Amygdala (tissue), 56 donors: ENCODE data around the gene HIVEP3.
"Not testable (repeated sequence)": the region's sequence is repeated elsewhere in the genome, so short reads cannot be mapped to it uniquely, and the experiment has no call there.

ENCODE experiments used
- DNase-seq, 56 donors: peaks; one replicate each; lab custom pipeline; 2025; lab: John Stamatoyannopoulos, UW

The HIVEP3 gene

GRCh38 chr1:41558761-41559171 is 360.0 kb downstream of the HIVEP3 start:
- peak in 17 of 56 donors; percentile 4 to 54 (median 33) for DNase-seq

- DNase-seq: no peak
Measured at GRCh38 chr1:41557751-41558455, 360.8 kb downstream of the HIVEP3 start.

DNA sequence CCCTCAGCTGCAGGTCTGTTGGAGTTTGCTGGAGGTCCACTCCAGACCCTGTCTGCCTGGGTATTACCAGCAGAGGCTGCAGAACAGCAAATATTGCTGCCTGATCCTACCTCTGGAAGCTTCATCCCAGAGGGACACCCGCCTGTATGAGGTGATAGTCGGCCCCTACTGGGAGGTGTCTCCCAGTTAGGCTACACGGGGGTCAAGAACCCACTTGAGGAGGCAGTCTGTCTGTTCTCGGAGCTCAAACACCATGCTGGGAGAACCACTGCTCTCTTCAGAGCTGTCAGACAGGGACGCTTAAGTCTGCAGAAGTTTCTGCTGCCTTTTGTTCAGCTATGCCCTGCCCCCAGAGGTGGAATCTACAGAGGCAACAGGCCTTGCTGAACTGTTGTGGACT is 364.0 kb downstream of the HIVEP3 start:
- DNase-seq: not testable (repeated sequence)

GRCh38 chr1:41547781-41548560 is 370.8 kb downstream of the HIVEP3 start:
- no peak for DNase-seq

DNA sequence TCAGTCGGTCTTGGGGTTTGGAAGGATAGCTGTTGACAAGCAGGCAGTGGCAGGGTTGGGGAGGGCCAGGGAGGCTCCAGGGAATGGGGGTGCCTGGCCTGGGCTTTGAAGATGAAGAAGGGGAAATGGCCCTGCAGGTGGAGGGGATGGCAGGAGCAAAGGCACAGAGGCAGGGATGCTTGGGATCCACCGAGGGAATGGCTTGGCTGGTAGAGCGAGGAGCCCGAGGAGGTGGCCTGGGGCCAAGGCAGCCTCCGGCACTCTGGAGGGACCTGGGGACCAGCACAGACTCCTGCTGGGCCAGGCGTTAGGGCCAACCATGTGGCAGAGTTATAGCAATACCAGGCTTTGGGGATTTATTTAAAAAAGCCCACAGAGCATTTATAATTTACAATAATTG is 371.4 kb downstream of the HIVEP3 start:
- no peak for DNase-seq

GRCh38 chr1:41546833-41547135 is 371.9 kb downstream of the HIVEP3 start:
- DNase-seq: no peak

GRCh38 chr1:41545996-41546832 is 372.5 kb downstream of the HIVEP3 start:
- no peak for DNase-seq

DNA sequence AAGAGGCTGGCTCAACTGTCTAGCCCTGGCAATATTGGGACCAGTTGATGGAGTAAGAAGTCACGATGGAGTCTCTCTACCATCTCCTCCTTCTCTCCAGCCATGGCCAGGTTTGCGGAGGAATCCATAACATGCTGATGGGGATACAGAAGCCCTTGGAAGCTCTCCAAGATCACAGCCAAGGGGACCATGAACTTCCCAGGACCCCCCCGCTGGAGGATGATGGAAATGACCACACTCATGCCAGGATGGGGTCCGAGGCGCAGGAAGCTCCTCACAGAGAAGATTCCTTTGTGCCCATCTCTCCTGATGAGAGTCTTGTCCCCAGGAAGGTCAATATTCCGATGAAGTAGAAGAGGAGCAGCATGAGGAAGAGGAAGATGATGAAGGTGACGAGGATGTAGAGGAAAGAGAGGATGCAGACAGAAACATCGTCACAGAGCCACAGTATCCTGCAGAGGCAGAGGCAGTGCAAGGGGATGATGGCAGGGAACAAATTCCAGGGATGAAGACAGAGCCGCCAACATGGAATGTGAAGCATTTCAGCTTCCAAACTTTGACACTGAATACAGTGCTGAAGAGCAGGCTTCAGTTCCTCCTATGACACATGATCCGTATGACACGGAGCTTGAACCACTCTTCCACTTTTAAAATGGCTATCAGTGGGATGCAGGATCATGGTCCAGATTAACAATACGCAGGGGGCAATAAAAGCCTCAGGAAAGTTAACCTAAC is 376.4 kb downstream of the HIVEP3 start:
- DNase-seq: no peak

GRCh38 chr1:41541592-41541952 is 377.1 kb downstream of the HIVEP3 start:
- no peak for DNase-seq

DNA sequence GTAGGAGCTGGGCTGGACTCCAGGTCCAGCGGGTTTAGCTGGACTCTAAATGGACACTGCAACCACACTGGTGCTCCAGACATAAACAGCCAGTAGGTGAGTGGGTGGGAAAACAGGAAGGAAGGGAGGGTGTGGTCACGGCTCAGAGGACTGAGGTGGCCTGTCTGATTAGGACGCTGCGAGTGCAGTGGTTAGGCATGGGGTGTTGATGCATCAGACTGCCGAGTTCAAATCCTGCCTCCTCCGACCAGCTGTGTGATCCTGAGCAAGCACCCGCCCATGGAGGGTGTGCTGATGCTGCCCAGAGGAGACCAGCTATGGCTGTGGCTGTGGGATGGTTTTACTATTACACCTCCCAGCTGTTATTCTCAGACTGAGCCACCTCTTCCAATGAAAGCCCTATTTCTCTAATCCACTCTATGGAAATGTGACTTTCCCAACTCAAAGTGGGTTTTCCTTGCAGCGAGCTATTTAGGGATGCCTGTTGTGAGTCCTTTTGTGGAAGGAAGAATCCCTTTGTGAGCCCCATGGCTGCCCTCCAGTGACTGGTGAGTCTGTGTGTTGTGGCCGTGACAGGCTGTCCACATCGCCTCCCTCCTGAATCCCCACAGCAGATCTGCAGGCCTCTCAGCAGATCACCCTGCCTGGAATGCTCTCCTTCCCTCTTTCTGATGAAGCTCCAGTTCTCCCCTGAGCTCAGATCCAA is 377.7 kb downstream of the HIVEP3 start:
- DNase-seq: no peak

DNA sequence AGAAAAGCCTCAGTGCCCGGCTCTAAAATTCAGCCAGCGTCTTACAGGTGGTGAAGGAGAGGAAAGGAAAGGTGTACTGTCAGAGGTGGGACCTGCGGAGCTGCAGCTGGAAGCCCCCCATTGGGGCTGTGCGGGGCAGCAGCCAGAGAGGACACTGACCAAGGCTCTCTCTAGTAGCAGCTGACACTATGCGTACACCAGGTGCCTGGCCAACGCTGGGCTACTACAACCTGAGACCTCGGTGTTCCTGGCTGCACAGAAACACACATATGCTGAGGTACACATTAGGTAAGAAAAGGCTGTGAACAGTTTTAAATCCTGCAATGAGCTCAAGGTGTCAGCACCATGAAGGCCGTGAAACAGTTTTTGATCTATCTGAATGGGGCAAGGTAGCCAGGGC is 378.7 kb downstream of the HIVEP3 start:
- no peak for DNase-seq

DNA sequence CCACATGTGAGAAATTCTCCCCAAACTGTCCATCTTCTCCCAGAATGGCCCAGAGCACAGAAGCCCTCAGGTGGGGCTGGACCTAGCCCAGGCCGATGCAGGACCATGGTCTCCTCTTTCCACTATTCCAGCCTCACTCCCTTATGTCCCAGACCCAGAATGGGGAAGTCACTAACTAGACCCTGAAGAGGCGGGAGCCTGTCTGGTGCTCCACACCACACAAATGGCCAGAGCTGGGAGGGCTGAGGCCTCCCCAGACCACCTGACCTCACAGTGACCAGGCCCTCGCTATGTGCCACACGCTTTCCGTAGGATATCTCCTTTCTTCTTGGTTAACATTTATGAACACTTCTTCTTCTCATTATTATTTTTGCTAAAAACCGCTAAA is 379.3 kb downstream of the HIVEP3 start:
- no peak for DNase-seq

DNA sequence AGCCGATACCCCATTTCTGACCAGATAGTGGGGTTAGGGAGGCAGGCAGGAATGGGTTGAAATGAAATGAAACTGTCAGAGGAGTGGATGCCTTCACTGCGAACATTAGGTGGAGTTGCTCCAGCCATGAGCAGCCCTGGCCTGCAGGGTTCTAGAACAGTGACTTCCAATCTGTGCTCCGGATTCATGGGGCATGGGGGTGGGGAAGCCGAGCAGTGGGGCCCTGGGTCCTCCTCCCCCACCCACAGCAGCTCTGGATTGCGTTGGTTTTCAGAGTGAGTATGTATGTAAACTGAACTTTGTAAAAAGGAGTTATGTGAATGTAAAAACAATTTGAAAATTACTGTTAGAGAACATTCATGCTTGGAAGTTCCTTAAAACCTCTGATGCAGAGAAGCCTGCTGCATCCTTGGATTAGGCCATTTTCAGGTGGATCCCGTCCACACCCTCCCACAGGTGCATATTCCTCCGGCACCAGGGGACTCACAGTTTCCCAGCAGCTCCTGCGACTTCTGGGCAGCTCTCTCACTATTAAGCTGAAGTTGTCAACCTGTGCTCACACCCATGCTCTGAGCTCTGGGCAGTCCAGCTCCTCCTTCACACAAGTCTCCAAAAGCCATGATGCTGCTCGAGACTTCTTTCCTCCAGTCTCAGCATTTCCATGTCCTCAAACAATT is 379.8 kb downstream of the HIVEP3 start:
- no peak for DNase-seq

GRCh38 chr1:41537788-41538351 is 380.9 kb downstream of the HIVEP3 start:
- DNase-seq: no peak

DNA sequence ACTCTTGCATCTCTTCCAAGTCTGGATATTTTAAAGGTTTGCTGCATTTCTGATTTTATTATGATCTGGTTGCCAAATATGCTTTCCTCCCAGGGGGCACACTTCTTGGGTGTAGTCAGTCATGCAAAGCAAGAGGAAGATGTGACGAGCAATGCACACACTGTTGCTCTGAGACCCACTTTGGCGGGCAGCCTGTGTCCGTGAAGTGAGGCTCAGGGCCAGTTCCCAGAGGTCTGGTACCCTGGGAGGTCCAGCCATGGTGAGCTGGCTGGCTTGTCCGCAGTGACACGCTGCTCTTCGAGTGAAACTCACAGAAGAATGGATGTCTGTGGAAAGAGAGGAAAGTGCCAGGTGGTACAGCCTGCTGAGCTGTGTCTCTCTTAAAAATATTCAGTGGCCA is 381.5 kb downstream of the HIVEP3 start:
- DNase-seq: no peak

GRCh38 chr1:41536361-41536802 is 382.3 kb downstream of the HIVEP3 start:
- DNase-seq: no peak

DNA sequence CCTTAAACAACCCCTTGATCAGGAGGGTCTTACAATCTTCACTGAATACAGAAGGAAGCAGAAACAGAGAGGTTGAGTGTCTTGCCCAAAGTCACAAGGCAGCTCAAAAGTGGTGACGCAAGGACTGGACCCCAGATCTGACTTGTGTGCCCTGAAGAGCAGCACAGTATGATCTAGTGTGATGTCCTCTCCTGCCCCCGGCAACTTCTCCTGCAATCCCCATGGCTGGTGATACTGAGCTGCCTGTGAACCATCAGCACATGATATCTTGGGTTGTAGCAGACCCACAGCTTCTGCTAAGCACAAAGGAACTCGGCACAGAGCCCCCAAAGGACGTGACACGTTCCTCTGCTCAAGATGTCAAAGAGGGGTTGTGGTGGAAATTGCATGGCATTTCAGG is 383.0 kb downstream of the HIVEP3 start:
- no peak for DNase-seq

- no peak for DNase-seq
Measured at GRCh38 chr1:41535276-41535675, 383.4 kb downstream of the HIVEP3 start.
